ENCODE results near the gene LZTS3. TPM values are rescaled to one million over a fixed set of nuclear protein-coding genes. Genes with fewer than 3 reads are reported as not detected.
A peak's percentile ranks its signal among the peaks of the same experiment; 100 is the strongest.

LZTS3 gene
- total RNA-seq, 1 donor from 2014 or later: 11.3 TPM

DNA sequence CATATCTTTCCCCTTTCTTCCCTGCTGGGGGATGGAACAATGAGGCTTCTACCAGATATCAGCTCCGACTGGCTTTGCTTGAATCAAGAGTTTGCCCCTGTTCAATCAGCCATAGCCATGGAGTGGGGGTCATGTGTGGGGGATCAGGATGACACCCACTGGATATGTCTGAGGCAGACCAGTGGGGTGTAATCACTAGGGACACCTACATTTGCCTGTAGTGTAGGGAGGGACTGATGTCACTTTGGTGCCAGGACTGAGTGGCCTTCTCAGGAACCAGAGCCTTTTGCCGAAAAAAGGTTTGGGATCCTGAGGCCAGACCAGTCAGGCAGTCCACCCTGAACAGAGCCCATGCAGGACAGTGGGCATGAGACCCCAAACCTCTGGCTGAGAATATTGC, 37.0 kb upstream of the LZTS3 start:
- Histone ChIP-seq H3K4me3 (ENCODE audit: low read depth, low read length) (peak overlapping the region; percentile 83), H3K36me3 (ENCODE audit: control insufficient read depth, insufficient read depth, low read length) (peaks cover 15% of the 10 kb centered on the region), H3K27me3 (ENCODE audit: control insufficient read depth, insufficient read depth, low read length) (no peaks in the 10 kb centered on the region)
- TF ChIP-seq, protein P1, sequence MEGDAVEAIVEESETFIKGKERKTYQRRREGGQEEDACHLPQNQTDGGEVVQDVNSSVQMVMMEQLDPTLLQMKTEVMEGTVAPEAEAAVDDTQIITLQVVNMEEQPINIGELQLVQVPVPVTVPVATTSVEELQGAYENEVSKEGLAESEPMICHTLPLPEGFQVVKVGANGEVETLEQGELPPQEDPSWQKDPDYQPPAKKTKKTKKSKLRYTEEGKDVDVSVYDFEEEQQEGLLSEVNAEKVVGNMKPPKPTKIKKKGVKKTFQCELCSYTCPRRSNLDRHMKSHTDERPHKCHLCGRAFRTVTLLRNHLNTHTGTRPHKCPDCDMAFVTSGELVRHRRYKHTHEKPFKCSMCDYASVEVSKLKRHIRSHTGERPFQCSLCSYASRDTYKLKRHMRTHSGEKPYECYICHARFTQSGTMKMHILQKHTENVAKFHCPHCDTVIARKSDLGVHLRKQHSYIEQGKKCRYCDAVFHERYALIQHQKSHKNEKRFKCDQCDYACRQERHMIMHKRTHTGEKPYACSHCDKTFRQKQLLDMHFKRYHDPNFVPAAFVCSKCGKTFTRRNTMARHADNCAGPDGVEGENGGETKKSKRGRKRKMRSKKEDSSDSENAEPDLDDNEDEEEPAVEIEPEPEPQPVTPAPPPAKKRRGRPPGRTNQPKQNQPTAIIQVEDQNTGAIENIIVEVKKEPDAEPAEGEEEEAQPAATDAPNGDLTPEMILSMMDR (IDR thresholded peaks at IDR 0.05; ENCODE audit: insufficient read depth, low read length, severe bottlenecking): no peak
- DNase-seq (ENCODE audit: low read depth) (no peak), FAIRE-seq (no peak)

DNA sequence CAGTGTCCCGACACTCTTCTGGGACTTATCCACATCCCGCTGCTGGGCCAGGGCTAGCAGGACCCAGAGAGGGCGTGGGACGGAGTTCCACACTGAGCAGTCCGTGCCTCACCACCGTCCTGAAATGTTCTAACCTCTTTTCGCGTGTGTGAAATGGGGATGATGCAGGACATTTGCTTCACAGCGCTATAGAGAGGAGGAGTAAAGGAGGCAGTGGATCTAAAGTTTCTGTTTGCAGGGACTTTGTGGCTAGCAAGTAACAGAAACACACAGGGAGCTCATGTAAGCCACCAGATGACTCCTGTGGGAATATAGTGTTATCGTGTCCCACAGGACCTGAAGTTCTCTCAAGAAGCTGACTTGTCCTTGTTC, 36.6 kb upstream of the LZTS3 start:
- H3K4me3 ChIP-seq (ENCODE audit: low read depth, low read length): peak overlapping the region; percentile 83
- TF ChIP-seq, protein P1 (IDR thresholded peaks at IDR 0.05; ENCODE audit: insufficient read depth, low read length, severe bottlenecking): no peak
- peaks cover 11% of the 10 kb centered on the region for H3K36me3 ChIP-seq (ENCODE audit: control insufficient read depth, insufficient read depth, low read length)
- no peaks in the 10 kb centered on the region for H3K27me3 ChIP-seq (ENCODE audit: control insufficient read depth, insufficient read depth, low read length)
- FAIRE-seq (no peak), DNase-seq (ENCODE audit: low read depth) (peak; percentile 5)

DNA sequence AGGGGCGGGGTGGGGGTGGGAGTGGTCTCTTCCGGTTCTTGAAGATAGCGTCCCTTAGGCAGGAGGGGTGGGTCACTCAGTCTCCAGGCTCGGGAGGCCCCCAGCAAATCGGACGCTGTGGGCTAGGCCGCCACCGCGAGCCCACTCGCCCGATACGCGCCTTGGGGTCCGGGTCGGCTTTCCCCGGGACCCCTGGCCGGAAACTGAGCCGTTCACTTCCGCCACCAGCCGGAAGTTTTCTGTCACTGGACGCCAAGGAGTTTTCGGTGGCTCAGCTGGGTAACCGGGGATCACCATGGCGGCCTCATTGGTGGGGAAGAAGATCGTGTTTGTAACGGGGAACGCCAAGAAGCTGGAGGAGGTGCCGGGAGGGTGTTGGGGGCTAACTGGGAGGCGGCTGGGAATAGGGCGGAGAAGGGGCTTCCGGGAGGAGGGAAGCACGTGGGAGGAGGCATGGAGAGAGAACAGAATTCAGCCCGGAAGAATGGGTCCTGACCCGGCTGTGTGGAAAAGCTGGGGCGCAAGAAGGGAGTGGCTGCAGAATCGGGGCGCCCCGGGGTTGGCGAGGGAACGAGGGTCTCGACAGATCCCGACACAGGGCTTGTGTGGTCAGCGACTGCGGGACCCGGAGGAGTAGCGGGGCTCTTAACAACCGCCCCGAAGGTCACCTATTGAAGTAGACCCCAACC, 36.1 kb upstream of the LZTS3 start, which contains the start of gene ITPA:
ITPA (plus strand) TSS at position 242 of the 689 bp plus-strand sequence; CDS start at position 296, 54 bp downstream.
- FAIRE-seq: no peak
- peak within 1 kb of the TSS; percentile 83 for H3K4me3 ChIP-seq (ENCODE audit: low read depth, low read length)
- H3K27me3 ChIP-seq (ENCODE audit: control insufficient read depth, insufficient read depth, low read length): no peaks in the 10 kb centered on the region
- TF ChIP-seq, protein P1 (IDR thresholded peaks at IDR 0.05; ENCODE audit: insufficient read depth, low read length, severe bottlenecking): peak; percentile 3
- DNase-seq (ENCODE audit: low read depth): peak; percentile 20
- H3K36me3 ChIP-seq (ENCODE audit: control insufficient read depth, insufficient read depth, low read length): peaks cover 10% of the 10 kb centered on the region

DNA sequence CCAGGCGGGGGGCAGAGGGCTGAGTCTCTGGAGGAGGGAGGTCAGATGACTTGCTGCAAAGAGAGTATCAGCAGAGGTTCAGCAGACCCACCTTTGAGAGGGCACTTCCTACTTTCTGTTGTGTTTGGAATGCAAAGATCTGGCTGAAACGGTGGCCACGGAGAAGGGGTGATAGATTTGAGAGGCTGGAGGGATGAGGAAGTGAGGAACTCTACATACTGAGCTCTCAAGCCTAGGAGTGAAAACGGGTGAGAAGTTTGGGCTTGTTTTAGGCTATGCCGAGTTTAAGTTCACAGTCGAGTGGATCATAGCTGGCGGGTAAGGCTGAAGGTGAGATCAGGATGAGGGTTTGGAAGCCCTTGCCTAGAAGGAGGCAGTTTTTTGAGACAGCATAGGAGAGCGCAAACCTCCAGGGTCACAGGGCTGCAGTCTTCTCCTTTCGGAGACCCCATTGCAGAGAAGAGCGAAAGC, 35.5 kb upstream of the LZTS3 start:
- no peak for DNase-seq (ENCODE audit: low read depth)
- FAIRE-seq: no peak
- TF ChIP-seq, protein P1 (IDR thresholded peaks at IDR 0.05; ENCODE audit: insufficient read depth, low read length, severe bottlenecking): no peak
- peak overlapping the region; percentile 83 for H3K4me3 ChIP-seq (ENCODE audit: low read depth, low read length)
- H3K36me3 ChIP-seq (ENCODE audit: control insufficient read depth, insufficient read depth, low read length): peaks cover 7% of the 10 kb centered on the region
- no peaks in the 10 kb centered on the region for H3K27me3 ChIP-seq (ENCODE audit: control insufficient read depth, insufficient read depth, low read length)

DNA sequence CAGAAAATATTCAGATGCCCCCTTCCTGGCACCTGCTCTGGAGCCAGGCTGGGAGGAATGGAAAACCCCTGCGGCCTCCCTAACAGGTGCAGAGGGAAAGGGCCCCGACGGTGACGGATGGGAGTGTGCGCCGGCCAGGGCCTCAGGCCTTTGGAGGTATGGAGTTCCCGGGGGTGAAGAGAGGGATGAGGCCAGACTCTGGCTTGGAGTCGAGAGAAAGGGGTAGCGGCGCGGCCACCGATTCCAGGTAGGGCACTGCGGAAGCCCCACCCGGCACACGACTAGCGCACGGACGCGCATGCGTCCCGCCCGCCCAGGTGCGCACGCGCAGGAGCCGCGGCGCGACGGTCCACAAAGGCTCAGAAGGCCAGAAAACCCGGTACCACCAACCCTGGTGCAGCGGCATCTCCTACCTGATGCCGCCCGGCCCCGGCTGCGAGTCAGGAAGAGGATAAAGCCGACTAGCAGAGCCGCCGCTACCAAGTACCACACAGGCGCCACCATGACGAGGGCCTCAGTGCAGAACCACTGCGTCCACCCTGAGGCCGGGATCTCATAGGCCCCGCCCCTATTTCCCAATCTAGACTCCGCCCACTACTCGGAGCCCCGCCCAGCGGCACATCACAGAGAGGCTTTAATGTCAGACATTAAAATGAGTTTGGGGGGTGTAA, 30.9 kb upstream of the LZTS3 start, which contains the start of gene DDRGK1:
DDRGK1 (minus strand) TSS at position 559 of the 671 bp plus-strand sequence; CDS start at position 504, 55 bp downstream.
- TF ChIP-seq, protein P1 (IDR thresholded peaks at IDR 0.05; ENCODE audit: insufficient read depth, low read length, severe bottlenecking): no peak
- DNase-seq (ENCODE audit: low read depth): peak; percentile 66
- Histone ChIP-seq H3K36me3 (ENCODE audit: control insufficient read depth, insufficient read depth, low read length) (peaks cover 12% of the 10 kb centered on the region), H3K4me3 (ENCODE audit: low read depth, low read length) (peak within 1 kb of the TSS; percentile 95), H3K27me3 (ENCODE audit: control insufficient read depth, insufficient read depth, low read length) (no peaks in the 10 kb centered on the region)
- FAIRE-seq: no peak

All from bronchial epithelial cell (primary cell).